Activated naive CD8-positive, alpha-beta T cell treated with anti-CD3 and anti-CD28 coated beads, Interleukin-2, amount 50 U/mL, for 16 hours (primary cell): Measurements from ENCODE around the gene PRDM16.

Experiments
- DNase-seq: peaks from one replicate; pipeline ENCODE4 v3.0.0-alpha.2; 2020; ENCODE audit warnings: low read depth, low spot score

PRDM16 gene

DNA sequence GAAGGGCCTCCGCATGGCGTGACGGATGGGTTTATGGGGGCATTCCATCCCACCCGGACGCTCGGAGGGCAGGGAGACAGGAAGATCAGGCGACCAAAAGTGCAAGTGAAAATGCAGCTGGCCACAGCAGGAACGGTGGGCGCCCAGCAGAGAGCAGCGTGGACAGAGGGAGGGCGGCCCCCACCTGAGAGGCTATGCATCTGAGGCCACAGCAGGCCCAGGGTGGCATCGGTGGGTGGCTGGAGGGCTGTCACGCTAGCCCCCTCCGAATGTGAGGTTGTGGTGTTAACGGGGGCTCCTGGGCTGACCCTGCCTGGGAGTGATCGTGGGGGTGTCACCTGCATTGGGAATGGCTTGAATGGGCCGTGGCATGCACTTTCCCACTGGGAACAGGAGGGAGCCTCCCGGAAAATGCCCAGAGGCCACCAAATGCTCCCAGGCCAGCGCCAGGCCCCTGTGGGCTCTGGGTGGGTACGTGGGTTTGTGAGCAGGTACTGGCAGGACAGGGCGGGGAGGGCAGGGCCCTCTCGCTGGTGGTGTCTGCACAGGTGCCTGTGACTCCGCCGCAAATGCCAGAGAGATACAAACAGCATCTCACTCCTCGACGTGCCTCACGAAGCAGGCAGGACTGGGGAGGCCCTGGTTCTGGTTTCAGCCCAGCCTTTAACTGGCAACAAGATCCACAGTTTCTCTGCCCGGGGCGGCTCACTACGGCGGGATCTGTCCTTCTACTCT lies 172.8 kb downstream of the PRDM16 start:
- DNase-seq, result no peak

DNA sequence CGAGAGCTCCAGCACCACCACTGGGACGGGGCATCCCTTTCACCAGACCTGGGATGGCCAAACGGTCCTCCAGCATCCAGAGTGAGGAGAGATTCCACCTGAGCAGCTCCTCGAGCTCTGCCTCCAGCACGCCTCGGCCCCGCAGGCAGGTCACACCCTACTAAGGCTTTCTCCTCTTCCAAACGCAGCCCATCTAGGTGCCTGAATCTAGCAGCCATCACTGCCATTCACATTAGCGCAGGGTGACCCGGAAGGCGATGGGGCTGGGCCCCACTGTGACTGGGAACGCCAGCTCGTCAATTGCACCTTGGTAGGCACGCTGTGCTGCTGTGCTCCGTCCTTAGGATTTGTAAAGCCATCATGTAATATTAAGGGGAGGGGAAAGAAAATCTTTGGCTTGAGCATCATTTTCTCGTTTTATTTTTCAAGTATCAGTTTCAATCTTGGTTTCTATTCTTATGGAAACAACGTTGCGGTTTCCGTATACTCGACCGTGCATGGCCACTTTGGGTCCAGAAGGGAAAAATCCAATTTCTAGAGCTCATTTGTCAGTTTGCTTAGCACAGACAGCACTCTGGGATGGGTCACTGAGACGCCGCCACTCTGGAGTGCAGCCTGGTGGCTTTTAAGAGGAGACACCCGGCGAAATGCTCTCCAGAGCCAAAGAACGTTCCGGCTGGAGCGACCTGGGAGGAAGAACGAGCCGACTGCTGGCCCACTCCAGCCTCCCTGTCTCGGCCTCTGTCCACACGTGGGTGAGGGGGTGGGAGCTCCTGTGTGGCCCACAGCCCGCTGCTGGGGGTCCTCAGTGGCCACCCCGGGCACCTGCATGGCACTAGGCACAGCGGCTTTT lies 173.6 kb downstream of the PRDM16 start:
- no peak for DNase-seq

DNA sequence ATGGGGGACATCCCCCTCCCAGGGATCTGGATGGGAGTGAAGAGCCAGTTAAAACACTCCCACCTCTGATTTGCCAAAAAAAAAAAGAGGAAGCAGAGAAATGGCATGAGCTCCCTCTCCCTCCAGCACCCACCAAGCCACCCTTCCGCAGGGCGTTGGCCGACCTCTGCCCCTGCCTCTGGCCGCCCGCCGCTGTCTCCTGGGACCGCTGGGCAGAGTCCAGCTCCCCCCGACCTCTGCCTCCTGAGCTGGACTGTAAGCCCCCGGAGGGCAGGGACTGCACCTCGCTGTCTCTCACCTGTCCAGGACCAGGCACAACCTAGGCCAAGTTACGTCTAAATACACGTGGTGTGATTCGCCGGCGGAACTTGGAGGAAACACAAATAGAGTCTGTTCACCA lies 174.3 kb downstream of the PRDM16 start:
- DNase-seq, result no peak

DNA sequence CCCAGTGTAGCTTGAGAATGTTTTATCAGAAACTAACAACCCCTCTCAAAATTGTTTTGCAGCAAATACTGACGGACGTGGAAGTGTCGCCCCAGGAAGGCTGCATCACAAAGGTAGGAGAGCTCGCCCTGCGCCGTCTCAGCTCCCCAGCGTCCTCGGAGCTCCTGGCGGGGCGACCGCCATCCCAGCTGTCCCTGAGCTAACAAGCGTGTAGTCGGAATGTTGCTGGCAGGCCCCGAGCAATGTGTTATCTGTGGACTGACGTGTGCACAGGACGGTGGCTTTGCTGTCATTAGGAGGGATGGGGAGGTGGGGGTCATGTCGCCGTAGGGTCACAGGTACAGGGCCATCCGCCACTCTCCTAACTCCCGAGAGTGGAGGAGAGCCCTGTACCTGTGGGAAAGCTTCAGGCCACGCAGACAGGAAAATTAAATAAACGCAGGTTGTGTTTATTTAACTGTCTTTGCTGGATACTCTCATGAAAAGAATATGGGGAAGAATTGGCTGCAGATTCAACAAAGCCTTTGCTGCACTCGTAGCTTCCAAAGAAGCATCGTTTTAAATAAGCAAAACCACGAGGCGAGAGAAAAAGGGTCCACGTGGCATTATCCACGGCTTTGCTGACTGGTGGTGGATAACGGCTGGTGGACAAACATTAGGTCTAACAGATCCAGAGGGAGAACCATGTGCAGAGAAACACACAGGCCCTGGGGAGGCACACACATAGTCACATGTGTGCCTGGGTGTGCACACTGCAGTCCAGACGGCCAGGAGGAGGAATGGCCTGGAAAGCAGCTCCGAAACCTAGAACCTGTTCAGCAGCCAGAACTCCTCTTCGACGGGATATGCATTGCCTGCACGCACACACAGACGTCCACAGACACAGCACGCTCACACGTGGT lies 175.3 kb downstream of the PRDM16 start:
- DNase-seq, result no peak

DNA sequence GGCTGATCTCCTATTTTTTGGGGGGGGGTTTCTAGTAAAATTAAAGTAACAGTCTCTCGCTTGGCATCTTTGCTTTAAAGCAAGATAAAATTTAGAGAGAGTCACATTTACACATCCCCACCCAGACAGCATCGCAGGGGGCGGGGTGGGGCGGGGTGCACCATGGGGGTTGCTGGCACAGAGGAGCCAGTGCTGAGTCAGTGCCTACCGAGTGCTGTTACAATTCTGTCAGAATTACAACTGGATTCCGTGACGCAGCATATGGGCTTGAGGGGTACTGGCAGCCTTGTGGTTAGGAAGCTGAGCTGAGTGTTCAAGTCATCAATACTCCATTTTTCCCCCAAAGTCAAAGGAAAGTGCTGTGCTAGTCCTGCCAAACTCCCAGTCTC lies 175.9 kb downstream of the PRDM16 start:
- no peak for DNase-seq

DNA sequence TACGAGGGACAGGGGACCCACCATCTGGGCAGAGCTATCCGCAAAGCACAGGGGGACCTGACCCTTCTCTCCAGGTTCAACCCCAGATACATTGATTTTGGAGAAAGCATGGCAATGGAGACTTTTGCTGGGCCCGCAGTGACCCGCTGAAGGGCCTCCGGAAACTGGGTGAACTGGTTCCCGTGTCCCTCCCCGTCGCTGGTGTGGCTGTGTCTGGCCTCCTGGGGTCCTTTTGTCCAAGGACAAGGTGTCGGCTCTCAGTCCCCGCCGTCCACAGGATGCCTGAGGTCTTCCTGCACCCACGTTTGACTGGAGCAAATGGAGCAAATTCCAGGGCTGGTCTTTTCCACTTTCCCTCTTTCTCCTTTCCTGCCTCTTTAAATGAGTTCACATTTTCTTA lies 176.3 kb downstream of the PRDM16 start:
- no peak for DNase-seq

DNA sequence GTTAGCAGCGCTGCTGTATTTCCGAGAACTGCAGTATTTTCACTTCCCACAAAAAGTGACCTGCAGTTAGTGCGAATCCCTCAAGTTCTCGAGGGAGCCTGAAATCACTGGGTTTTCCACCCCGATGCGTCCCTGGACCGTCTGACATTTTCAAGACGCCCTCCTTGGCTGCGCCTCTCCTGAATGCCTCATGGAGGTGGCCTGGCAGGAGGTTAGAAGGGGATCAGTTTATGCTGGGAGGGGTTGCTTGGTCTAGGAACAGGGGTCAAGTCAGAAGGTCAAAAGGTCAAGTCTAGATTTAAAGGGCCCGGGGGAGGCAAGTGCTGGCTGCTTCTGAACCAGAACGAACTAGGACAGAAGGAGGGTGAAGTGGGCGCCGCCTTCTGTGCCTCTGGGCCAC lies 176.8 kb downstream of the PRDM16 start:
- DNase-seq, result no peak

DNA sequence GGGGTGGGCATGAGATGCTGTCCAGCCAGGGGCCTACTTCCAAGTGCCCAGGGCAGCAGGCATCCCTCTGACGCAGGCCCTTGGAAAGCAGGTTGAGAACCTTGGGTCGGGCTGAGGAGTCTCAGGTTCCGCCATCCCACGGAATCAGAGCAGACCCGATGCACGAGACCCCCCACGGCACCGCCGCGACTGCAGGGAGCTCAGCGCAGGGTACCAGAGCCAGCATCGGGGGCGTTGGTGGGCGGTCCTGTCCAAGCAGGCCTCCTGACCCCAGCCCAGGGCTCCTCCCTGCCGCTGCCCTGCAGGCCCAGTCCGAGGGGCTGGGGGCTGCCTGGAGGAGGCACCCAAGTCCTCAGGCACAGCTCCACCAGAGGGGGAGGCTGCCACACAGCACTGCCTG lies 177.2 kb downstream of the PRDM16 start:
- DNase-seq, result no peak

DNA sequence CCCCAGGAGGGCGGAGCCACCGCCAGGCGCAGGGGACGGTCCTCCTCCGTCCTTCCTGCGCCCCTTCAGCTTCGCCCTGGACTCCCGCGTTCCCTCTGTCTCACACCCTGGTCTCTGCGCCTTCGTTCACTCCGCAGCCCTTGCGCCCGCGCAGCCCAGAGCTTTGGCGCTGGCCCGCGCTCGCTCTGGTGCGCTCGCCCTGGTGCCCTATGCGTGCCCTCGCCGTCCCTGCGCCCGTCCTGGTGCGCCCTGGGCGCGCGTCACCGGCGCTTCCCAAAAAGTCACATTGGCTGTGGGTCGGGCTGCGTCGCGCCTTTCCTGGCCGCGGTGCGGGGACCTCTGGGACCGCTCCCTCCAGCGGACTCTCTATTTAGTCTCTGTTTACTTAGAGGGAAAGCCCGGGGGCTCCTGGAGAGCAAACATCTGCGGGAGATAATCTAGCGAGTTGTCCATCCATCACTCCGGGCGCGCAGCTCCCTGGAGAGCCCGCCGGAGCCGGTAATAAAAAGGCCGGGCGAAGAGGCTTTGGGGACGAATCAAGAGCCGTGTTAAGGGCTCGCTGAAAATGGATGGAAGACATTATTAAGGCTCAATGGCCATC lies 178.6 kb downstream of the PRDM16 start:
- no peak for DNase-seq

DNA sequence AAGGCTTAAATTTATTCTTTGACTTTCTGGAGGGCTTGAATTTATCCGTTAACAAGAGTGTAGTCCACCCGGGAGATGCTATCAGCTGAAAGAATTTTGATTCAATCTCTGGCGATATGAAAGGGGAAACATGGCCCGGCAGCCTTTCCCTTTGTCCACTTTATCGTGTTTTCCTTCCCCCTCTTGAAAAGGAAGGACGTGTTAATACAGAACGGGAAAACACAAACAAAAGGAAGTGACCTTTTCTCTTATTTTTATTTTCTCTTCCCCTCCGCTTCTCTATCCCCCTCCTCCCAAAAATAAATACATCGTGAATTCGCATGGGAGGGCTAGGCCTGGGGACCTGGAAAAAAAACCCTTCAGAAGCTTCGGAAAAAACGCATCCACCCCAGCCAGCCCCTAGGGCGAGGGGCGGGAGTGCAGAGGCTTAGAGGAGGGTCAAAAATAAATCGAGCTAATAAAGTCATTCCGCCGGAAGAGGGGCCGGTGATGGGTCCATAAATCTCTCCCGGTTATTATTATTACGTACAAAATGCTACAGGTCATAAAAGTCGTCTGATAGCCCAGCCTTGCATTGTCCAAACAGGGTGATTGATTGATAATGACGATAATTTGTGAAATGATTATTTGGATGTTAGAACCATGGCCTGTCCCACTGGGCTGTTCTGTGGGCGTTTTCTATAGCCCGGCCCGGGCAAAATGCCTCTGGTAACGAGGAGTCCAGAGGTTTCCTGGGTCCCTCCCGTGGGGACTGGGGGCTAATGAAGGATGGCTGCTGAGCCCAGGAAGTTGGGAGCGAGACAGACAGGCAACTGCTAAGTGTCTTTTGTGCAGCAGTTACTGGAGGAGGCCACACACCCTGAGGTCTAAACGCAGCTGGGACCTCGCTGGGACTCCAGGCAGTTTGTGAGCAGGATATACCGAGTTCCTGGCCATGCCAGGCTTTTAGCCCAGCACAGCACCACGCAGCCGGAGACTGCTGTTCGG lies 179.4 kb downstream of the PRDM16 start:
- DNase-seq, result no peak

DNA sequence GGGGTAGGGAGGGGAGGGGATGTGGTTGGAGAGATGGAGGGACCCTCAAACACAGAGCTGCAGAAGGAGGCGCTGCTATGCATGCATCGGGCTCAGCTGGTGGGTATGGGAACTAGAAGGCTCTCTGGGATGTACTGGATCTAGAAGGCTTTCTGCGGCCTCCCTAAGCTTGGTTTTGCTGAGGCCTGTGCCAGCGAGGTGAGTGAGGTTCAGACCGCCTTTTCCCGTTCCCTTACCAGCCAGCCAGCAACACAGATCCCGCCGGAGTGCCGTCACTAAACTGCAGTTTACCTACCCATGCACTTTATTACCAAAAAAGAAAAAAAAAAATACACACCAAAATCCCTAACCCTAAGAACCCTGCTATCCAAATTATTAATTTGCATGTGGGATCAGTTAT lies 180.2 kb downstream of the PRDM16 start:
- no peak for DNase-seq

DNA sequence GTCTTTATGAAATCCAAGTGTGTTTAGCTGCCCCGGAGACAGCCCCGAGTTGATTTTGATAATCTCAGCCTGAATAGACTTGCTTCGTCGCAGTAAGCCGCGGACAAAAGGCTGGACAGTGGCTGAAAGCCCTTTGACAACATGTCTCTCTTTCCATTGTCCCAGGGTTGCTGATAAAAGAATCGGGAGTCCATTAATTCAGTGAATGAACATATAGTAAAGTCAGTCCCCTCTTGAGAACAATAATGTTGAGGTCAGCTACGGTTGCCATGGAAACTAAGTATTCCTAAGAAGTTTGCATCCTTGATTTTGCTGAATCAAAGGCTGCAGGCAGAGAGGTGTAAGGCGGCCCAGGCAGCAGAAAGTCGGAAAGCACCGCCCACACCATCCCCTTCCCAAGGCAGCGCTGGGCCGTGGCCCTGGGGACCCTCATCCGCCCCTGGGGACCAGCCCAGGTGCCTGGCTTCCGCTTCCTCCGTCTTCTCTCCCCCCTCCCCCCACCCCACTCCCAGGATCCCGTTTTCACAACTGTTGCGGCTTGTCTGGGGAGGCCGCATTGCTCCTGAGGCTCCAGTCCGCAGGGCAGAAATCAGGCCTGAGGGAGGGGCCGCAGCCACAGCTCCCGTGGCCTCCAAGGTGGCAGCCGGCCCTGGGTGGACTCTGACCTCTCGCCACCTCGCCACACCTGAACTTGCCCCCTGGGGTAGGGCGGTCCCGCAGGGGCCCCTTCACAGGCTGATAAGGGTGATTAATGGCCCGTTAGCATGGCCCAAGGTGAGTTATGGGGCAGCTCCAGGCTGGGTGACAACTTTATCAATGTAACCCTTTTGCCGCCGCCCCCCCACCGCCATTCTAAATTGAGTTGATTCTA lies 180.9 kb downstream of the PRDM16 start:
- DNase-seq, result no peak

DNA sequence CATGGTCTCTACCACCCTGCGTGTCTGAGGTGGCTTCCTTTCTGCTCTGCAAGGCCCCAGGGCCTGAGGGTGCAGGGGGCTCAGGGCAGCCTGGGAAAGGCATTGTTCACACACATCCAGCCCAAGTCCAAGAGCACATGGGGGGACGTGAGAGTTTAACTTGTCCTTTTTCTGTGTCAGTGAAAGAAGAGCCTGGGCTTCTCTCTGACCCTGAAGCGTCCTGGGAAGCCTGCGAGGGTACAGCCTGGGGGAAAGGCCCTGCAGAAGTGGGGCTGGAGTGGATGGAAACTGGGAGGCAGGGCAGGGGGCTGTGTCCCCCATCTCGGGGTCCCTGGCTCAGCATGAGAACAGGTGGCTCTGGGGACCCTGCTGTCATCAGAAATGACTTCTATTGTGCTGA lies 181.6 kb downstream of the PRDM16 start:
- DNase-seq, result no peak

DNA sequence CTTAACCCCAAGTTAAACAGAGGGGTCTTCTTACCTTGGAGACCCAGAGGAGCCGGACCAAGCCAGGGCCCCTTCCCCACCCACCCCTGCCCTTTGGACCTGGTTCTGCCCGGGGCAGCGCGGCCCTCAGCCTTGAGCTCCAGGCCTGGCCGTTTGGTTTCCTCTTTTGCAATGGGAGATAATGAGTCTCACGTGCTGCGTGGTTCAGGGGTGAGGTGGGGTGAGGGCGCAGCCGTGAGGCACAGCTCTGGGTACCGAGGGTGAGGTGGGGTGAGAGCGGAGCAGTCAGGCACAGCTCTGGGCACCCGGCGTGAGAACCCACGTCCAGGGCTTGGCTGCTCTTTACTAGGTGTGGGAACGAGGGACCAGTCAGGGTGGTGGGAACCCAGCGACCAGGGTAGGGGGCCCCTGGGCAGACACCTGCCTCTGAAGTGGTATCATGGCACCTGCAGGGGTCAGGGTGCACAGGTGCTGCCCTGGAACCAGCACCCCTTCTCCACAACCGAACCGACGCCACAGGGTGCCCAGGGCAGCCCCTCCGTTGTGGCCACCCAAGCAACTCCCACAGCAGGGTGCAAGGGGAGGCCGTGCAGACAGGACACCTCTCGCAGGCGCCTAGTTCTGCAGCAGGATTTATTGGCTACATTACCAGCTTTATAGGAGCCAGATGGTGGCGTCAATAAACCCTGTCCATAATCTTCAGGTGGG lies 182.2 kb downstream of the PRDM16 start:
- DNase-seq, result no peak

DNA sequence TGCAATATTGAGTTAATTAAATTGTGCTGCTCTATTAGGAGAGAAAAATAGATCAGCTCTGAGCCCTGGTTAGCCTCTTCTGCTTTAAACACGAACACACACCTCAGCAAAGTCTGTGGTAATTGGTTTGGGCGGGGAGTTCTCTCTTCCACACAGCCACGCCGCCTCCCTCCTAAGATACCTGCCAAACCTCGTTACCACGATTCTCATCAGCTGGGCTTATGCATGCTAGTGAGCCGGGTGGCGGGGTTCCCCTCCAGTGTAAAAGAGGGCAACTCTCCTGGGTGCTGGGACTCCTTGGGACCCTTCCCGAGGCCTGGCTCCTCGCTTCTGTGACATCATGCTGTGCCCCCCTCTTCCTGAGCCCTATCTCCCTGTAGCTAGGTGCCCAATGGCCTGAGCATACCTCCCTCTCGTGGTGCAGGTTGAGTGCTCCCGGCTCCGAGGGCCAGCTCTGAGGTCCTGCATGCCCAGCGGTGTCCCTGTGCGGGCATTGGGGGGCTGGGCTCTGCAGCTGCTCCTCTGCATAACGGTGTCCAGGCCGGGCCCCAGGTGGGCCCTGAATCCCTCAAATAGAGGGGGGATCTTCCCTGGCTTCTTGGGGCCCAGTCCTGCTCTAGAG lies 182.9 kb downstream of the PRDM16 start:
- DNase-seq, result no peak

DNA sequence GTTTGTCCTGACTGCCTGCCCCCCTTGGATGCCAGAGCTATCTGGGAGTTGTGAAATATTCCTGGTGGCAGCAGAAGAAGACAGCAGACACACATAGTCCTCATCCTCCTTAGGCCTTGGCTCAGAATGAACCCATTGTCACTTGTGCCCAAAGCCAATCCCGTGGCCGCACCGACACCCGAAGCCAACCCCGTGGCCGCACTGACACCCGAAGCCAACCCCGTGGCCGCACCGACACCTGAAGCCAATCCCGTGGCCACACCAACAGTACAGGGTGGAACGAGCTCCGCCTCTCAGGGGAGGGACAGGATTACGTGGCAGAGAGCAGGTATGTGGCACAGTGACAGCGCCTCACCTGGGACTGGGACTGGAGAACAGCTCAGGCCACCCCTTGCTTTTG lies 186.7 kb downstream of the PRDM16 start:
- no peak for DNase-seq

DNA sequence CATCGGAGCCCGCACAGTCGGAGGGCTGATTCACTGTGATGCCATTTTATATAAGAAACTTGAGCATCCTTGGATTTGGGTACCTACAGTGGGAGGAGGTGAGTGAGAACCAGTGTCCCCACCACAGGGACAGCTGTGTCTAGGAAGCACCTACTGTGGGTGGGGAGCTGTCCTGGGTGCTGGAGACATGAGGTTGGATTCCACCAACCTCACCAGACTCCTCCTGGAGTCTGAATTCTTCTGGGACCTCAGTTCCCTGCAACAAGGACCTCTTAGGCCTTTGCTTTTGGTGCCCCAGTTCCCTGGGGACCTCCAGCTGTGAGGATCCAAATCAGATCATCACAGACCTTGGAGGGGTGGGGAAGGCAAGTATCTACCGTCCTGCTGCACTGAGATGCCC lies 188.8 kb downstream of the PRDM16 start:
- DNase-seq, result no peak

DNA sequence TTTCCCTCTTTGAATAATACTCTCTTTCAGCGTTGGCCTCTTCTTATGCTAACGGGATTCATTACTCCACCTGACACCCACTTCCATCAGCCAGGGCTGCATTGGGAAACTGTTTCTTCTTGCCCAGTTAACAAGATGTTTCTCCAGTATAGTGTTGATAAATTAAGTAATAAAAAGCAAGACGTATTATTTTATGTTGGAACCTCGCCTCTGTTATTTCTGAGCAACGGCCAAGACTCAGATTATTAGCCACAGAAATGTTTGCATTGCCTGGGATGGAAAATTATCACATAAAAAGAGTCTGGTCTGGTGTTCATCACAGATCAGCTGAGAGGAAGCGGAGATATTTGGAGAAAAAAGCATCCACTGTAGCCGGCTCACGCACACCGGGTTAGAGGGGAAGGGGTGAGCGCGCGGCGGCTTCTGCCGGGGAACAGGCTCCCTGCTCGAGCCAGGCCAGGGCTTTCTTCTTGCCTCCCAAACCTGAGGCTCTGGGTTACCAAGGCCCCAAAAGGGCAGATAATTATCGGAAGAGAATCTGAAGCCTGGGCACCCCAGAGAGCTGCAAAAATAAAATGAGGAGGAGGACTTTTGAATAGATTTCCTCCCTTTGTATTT lies 189.5 kb downstream of the PRDM16 start:
- no peak for DNase-seq
